ENCODE measurements around the gene SCYGR1.
"Not testable (repeated sequence)": the region's sequence is repeated elsewhere in the genome, so short reads cannot be mapped to it uniquely, and the experiment has no call there.

SCYGR1 gene

DNA sequence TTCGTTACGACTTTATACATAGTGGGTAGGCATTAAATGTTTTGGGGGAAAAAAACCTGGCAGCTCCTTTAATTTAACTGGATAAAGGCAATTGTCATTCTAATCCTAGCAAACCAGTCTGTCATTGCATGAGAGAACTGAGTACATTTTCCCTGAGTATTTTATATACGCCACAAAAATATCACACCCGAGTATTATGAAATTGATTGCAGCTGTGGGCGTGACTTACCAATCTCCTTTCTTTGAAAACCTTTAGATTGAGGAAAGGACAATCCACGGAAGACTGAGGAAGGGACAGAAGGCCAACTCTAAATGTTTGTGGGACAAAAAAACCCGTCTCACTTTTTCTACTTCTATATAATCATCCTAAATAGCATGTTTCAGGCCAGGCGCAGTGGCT lies 17.7 kb downstream of the SCYGR1 start:
- DNase-seq (ENCODE audit: low spot score) = no peak

DNA sequence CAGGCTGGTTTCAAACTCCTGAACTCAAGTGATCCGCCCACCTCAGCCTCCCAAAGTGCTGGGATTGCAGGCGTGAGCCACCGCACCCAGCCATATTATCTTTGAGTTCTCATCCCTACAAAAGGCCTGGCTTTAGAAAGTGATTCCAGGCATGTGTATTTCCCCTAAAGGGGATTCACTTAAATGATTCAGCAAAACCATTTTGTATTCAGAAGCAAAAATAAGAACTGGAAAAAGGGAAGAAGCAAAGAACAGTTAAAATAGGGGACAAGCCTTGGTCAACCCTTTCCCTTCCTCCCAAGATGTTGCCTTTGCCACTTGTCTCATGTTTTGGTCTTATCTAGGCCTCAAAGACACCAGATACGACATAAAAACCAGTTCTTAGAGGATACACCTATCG lies 19.2 kb downstream of the SCYGR1 start:
- no peak for DNase-seq (ENCODE audit: low spot score)

DNA sequence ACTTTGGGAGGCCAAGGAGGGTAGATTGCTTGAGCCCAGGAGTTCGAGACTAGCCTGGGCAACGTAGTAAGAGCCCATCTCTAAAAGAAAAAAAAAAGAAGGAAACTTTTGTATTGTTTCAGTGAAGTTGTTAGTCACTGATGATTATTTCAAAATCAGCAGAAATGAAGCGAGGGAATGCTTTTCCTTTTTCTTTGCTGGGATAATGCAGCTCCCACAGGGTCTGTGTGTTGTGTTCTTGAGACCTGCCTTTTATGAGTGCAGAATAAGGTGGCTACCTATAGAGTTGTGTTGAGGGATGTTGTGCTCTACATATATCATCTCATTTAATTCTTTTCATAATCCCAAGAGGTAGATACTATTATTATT lies 20.3 kb downstream of the SCYGR1 start:
- no peak for DNase-seq (ENCODE audit: low spot score)

DNA sequence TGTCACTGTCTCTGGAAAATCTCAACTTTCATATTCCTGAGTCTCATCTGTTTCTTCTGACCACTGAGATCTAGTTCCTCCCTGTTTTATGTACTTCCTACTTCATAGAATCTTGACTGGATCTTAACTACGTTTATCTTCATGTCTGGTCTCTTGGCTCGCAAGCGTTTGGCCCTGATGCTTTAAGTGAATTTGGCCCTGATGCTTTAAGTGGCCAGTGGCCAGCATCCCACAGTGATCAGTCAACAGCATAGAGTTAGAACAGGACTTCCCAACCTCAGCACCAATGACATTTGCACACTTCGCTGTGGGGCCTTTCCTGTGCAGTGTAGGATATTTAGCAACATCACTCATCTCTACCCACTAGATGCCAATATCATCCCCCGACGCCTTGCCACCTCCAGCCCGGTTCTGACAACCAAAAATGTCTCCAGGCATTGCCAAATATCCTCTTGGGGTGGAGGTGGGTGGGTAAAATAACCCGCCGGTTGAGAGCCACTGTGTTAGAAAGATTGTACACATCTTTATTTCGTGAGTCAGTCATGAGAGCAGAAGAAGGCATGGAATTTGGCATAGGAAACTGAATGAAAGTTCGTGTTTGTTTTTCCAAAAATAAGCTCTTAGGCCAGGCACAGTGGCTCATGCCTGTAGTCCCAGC lies 20.9 kb downstream of the SCYGR1 start:
- DNase-seq (ENCODE audit: low spot score) = no peak

DNA sequence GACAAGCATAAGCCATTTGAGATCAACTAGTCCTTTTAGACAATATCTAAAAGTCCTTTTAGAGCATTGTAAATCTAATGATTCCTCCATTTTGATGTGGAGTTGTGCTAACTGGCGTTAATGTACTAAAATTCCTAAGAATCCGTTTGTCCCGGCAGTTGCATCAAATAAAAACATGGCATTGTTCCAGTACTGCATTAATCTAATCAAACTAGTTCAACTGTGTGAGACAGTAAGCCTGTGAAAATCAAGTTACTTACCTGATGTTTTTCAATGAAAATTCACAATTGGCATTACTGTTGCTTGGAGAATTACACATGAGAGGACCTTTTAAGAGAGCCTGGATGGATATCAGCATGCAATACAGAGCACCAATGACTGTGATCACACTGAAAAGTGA lies 21.9 kb downstream of the SCYGR1 start:
- DNase-seq (ENCODE audit: low spot score) = no peak

DNA sequence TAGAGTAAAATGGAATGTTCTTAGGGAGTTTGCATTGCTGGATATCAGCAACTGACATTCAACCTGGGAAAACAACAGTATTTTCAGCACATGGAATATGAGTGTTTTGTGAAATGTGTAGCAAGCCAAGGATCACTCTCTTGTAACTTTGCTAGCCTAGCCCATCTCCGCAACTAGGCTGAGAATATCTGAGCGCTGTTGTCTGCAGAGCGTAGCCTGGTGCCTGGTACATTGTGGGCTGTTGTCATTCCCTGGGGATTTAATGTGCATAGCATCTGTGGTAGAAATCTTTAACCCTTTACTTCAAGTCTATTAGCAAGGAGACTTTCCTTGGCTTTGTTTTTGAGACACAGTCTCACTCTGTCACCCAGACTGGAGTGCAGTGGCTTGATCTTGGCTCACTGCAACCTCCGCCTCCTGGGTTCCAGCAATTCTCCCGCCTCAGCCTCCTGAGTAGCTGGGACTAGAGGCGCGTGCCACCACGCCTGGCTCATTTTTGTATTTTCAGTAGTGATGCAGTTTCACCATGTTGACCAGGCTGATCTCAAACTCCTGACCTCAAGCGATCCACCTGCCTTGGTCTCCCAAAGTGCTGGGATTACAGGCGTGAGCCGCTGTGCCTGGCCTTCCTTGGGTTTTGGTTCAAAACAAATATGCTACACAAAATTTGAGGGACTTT lies 23.0 kb downstream of the SCYGR1 start:
- not testable (repeated sequence) for DNase-seq (ENCODE audit: low spot score)

DNA sequence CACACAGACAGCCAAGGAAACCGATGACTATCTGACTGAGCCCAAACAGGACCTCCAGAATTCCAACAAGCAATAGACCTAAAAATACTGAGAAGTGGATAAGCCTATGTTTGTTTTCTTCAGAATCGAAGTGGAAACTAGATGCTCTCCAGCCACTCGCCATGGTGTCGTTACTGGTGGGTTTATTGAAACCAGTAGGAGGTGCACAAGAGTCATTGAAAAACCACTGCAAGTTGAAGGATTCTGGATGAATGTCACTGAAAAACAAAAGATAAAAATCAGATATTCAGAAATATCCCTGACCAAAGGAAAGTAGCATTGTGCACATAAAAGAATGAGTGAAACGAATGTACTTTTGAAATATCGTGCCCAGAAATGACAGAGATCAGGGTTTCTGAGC lies 24.0 kb downstream of the SCYGR1 start:
- DNase-seq (ENCODE audit: low spot score) = no peak

DNA sequence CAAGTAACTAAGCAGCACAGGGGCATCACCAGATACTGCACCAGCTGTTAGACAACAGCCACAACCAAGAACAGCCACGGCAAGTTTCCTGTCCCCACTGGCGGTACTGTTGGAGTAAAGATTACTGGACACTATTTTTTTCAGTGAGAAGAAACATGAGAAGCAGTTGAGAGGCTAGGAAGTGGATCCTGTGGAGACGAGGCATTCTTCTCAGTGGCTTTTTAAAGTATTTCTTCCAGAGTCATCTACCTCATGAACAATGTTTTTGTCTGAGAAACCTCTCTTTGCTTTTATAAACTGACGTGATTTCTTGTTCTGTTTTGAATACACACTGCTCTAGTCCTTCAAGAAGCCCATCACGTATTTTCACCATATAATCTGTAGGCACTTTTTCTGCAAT lies 27.4 kb downstream of the SCYGR1 start:
- DNase-seq (ENCODE audit: low spot score) = no peak

DNA sequence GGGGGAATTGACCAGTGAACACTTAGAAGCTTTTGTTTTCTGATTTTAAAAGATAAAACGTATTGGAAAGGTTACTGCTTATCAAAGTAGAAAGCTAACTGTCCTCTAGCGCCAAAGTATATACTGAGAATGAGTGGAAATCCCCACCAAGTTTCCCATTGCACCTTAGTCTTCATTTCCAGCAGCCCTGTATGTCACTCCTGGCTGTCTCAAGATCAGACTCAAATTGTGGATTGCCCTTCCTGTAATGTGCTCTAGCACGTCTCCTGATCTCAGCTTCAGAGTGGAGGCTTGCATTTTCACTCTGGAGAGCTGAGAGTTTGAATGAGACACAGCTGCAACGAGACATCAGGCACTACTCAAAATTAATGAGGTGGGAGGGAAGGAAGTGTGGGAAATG lies 36.1 kb downstream of the SCYGR1 start:
- no peak for DNase-seq (ENCODE audit: low spot score)

DNA sequence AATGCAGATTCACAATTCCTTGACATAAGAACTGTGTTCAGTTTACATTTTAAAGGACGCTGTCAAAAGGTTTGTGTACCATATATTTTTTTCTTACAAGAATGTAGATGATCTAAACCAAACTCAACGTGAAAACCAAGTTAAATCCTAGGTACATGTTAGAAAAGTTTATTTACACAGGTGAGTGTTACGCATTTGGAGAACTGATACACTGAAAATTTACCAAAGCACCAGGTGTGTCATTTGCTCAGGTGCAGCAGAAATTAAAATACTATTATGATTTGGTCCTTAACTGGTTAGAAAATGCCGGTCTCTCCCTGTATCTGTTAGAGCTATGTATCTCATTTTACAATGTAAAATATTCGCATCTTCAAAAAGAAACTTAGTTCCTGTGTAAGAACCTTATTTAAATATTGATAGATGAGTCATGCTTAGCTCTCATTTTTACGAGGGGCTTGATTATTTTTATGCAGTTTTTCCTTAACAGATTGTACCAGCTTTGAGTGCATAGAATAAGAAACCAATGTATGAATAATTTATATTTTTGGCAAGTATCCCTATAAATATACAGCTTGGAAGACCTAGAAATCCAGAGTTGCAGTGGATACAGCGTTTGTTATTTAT lies 37.6 kb downstream of the SCYGR1 start:
- DNase-seq (ENCODE audit: low spot score) = no peak

DNA sequence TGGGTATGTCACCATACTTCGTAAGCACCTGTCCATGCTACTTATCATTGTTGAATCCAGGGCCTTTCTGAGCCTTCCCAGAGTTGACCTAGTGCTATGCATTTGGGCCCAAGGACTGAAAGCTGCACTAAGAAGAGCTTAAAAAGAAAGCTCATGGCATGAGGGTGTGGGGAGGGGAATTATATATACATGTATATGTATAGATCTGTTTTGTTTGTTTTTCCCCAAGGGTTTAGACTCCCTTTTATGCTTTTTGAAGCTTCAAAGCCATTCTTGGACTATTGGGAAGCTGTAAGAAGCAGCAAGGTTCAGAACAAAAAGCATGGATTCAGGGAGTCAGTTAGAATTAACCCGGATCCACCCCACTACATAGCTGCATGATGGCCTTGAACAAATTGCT lies 39.4 kb downstream of the SCYGR1 start:
- DNase-seq (ENCODE audit: low spot score) = no peak

DNA sequence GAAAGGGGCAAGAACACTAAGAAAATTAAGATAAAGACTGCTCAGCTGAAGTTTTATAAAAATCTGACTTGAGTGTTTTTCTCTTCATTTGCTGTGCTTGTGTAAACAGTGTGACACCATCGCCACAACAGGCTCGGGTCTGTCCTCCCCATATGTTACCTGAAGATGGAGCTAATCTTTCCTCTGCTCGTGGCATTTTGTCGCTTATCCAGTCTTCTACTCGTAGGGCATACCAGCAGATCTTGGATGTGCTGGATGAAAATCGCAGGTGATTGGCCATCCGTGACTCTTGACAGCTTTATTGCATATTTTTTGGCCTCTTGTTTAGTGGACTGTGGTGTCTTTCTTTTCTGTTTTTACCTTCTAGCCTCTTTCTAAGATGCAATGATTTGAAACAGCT lies 40.6 kb downstream of the SCYGR1 start:
- no peak for DNase-seq (ENCODE audit: low spot score)

DNA sequence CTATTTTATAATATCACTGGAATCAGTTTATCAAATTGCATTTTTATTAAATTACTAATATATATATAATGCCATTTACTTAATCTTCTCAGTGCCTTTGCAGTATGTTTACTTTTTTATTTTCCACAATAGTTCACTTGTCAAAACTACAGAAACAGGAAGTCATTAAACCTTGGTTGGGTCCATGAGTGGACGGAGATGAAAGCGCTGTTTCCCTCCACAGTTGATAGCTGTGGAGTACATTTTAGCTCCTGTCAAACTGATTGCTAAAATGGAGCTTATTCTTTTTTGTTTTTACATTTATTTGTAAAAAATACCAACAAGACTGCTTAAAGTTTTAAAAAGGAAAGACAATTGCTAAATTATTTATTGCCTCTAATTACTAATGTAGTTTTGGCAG lies 43.5 kb downstream of the SCYGR1 start:
- no peak for DNase-seq (ENCODE audit: low spot score)

DNA sequence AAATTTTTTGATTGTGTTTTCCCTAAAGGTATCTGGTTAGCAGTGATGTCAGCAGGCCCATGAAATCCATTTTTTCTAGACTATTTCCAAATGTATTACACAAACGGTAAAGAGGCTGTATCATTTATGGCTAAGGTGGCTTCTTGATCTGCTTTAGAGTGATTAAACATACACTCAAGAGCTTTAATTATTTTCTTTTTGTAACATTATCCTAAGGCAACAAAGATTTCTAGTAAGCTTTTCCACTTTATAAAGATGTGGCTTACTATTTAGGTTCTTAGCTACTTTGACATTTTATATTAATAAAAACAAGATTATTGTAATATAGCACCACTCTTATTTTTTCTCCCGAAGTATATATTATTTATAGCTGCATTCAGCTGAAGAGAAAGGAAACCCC lies 46.2 kb downstream of the SCYGR1 start:
- no peak for DNase-seq (ENCODE audit: low spot score)

DNA sequence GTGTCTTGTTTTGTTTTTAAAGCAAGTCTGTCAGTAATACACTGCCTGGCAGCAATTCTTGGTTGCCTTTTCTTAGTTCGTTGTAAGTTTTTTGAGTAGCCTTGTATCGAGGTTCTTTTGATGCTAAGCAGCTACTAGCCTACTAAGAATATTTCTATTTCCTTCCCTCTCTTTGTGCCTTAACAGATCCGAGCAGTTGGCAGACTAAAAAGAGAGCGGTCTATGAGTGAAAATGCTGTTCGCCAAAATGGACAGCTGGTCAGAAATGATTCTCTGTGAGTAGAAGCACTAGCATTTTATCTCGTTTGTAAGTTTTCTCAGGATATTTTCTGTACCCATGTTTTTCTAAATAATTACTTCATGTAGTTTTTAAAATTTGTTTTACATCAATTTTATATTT lies 47.6 kb downstream of the SCYGR1 start:
- no peak for DNase-seq (ENCODE audit: low spot score)

DNA sequence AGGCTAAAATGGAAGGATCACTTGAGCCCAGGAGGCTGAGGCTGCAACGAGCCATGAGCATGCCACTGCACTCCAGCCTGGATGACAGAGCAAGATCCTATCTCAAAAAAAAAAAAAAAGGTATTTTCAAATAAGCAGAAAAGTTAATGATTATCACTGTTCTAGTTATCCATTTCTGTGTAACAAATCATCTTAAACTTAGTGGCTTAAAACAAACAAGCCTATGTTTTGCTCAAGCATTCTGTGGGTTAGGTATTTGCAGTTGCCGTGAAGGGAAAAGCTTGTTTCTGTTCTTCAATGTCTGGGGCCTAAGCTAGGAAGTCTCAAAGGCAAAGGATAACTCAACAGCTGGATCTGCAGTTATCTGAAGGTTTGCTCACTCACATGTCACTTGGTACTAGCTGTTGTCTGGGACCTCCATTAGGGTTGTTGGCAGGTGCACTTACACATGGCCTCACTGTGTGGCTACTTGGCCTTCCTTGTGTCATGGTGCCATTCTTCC lies 48.6 kb downstream of the SCYGR1 start:
- DNase-seq (ENCODE audit: low spot score) = no peak
